H1 (cell line): ENCODE results near the gene AP3D1. TPM values are rescaled to one million over a fixed set of nuclear protein-coding genes. Genes with fewer than 3 reads are reported as not detected.

Experiments used
- CTCF ChIA-PET: fragments of 300-600 bp; sonication (Branson Sonifier 250); formaldehyde crosslinking; loops from one replicate; lab custom pipeline; 2021; ENCODE audit not compliant: partially characterized antibody; lab: Charles Lee
- POLR2A ChIA-PET: fragments of 300-600 bp; sonication (Branson Sonifier 250); formaldehyde crosslinking; loops from one replicate; lab custom pipeline; 2021; ENCODE audit warnings: inconsistent platforms; ENCODE audit not compliant: partially characterized antibody; lab: Charles Lee
- DNase-seq, 2 experiments: peaks; one replicate each; pipeline versions ENCODE4 v3.0.0 to v3.0.0-alpha.2; 2010 to 2022; ENCODE audit warnings: low spot score in 2 of 2, low read depth in 1 of 2, mixed read lengths in 1 of 2
- FAIRE-seq: peaks from 2 replicates; lab custom pipeline; 2011; peaks lifted over from hg19 to GRCh38; lab: Jason Lieb, UNC
- H2AFZ ChIP-seq: 2 replicates; pipeline ENCODE4 v1.8.1; 2012; ENCODE audit warnings: low read length, inconsistent platforms
- H2AK5ac ChIP-seq: 2 replicates; pipeline ENCODE4 v1.6.1; 2013; ENCODE audit warnings: low read depth, low read length
- H2BK120ac ChIP-seq: replicated peaks from 2 replicates; pipeline ENCODE3; 2013; ENCODE audit warnings: low read depth, low read length, inconsistent platforms
- H2BK12ac ChIP-seq: 2 replicates; pipeline ENCODE4 v1.6.1; 2013; ENCODE audit warnings: low read depth, low read length
- H2BK15ac ChIP-seq: 2 replicates; pipeline ENCODE4 v1.6.1; 2013; ENCODE audit warnings: low read length
- H2BK20ac ChIP-seq: 2 replicates; pipeline ENCODE4 v1.6.1; 2013; ENCODE audit warnings: low read length
- H2BK5ac ChIP-seq: 2 replicates; pipeline ENCODE4 v1.6.1; 2013; ENCODE audit warnings: low read depth, low read length
- H3K14ac ChIP-seq: 2 replicates; pipeline ENCODE4 v1.6.1; 2013; ENCODE audit warnings: inconsistent platforms; ENCODE audit not compliant: insufficient read length
- H3K18ac ChIP-seq: 2 replicates; pipeline ENCODE4 v1.6.1; 2013; ENCODE audit warnings: low read length; ENCODE audit errors: extremely low read depth
- H3K23ac ChIP-seq: 2 replicates; pipeline ENCODE4 v1.6.1; 2013; ENCODE audit warnings: inconsistent platforms; ENCODE audit not compliant: insufficient read length
- H3K23me2 ChIP-seq: 2 replicates; pipeline ENCODE4 v1.6.1; 2013; ENCODE audit warnings: low read depth, low read length
- H3K27ac ChIP-seq: 2 replicates; pipeline ENCODE4 v1.6.1; 2011; ENCODE audit warnings: low read depth, low read length, inconsistent platforms
- H3K27me3 ChIP-seq, 4 experiments: replicated peaks in 1 of 4; 1 replicate in 1 of 4; 2 replicates in 3 of 4; pipeline versions ENCODE4 v1.6.1 to v1.8.1; 2011 to 2013; ENCODE audit warnings: low read length in 3 of 4, mild to moderate bottlenecking in 3 of 4, inconsistent platforms in 2 of 4, mixed read lengths in 2 of 4, moderate library complexity in 1 of 4; ENCODE audit not compliant: control insufficient read depth in 3 of 4, insufficient read depth in 3 of 4; ENCODE audit errors: extremely low read depth in 1 of 4
- H3K36me3 ChIP-seq, 4 experiments: 2 replicates each; pipeline versions ENCODE4 v1.6.1 to v1.8.1; 2011 to 2013; ENCODE audit warnings: mild to moderate bottlenecking in 4 of 4, low read length in 3 of 4, moderate library complexity in 2 of 4, control low read depth in 1 of 4, inconsistent platforms in 1 of 4; ENCODE audit not compliant: insufficient read depth in 4 of 4, control insufficient read depth in 2 of 4
- H3K4ac ChIP-seq: replicated peaks from 2 replicates; pipeline ENCODE3; 2013; ENCODE audit warnings: low read length, low read depth, mixed read lengths, inconsistent platforms; ENCODE audit not compliant: insufficient read length
- H3K4me1 ChIP-seq, 4 experiments: replicated peaks in 1 of 4; 1 replicate in 1 of 4; 2 replicates in 3 of 4; pipeline versions ENCODE4 v1.6.1 to v1.8.1; 2011 to 2013; ENCODE audit warnings: low read length in 3 of 4, inconsistent platforms in 2 of 4, mixed read lengths in 1 of 4; ENCODE audit not compliant: insufficient read depth in 4 of 4, control insufficient read depth in 3 of 4
- H3K4me2 ChIP-seq, 2 experiments: 2 replicates each; pipeline versions ENCODE4 v1.6.1 to v1.8.1; 2011 to 2013; ENCODE audit warnings: low read depth in 2 of 2, low read length in 2 of 2, control low read depth in 1 of 2, inconsistent platforms in 1 of 2, mild to moderate bottlenecking in 1 of 2; ENCODE audit not compliant: insufficient read depth in 1 of 2
- H3K4me3 ChIP-seq, 4 experiments: fragments of 200-600, 300-600 bp in 1 of 4; sonication (generic), shearing (Covaris generic), sonication (Bioruptor Twin) in 1 of 4; 2 replicates each; pipeline versions ENCODE4 v1.5.1 to v1.8.1; 2011 to 2016; ENCODE audit warnings: low read length in 4 of 4, low read depth in 3 of 4, control low read depth in 2 of 4, inconsistent platforms in 2 of 4, mild to moderate bottlenecking in 2 of 4, mixed read lengths in 1 of 4, moderate library complexity in 1 of 4; ENCODE audit not compliant: insufficient read depth in 2 of 4; ENCODE audit errors: extremely low read depth in 1 of 4
- H3K56ac ChIP-seq: replicated peaks from 2 replicates; pipeline ENCODE3; 2013; ENCODE audit warnings: low read depth, mild to moderate bottlenecking, mixed read lengths, low read length, inconsistent platforms; ENCODE audit not compliant: insufficient read length
- H3K79me1 ChIP-seq: 2 replicates; pipeline ENCODE4 v1.6.1; 2013; ENCODE audit warnings: low read depth, low read length, control low read depth
- H3K79me2 ChIP-seq, 2 experiments: 2 replicates each; pipeline versions ENCODE4 v1.6.1 to v1.8.1; 2012 to 2013; ENCODE audit warnings: low read length in 2 of 2, mild to moderate bottlenecking in 2 of 2, inconsistent platforms in 1 of 2; ENCODE audit not compliant: insufficient read depth in 2 of 2, control insufficient read depth in 1 of 2
- H3K9ac ChIP-seq, 4 experiments: replicated peaks in 1 of 4; 1 replicate in 1 of 4; 2 replicates in 3 of 4; pipeline versions ENCODE4 v1.6.1 to v1.8.1; 2011 to 2013; ENCODE audit warnings: low read depth in 3 of 4, low read length in 3 of 4, control low read depth in 2 of 4, mild to moderate bottlenecking in 2 of 4, moderate library complexity in 2 of 4, inconsistent platforms in 1 of 4; ENCODE audit errors: extremely low read depth in 1 of 4
- H3K9me3 ChIP-seq, 2 experiments: 2 replicates each; pipeline versions ENCODE4 v1.6.1 to v1.8.1; 2012 to 2013; ENCODE audit warnings: mild to moderate bottlenecking in 2 of 2, moderate library complexity in 2 of 2, control low read depth in 1 of 2, inconsistent platforms in 1 of 2, low read depth in 1 of 2, low read length in 1 of 2, mixed read lengths in 1 of 2; ENCODE audit not compliant: insufficient read depth in 2 of 2
- H4K20me1 ChIP-seq, 2 experiments: replicated peaks in 1 of 2; 2 replicates each; pipeline versions ENCODE3 to v1.8.1; 2011 to 2013; ENCODE audit warnings: inconsistent platforms in 2 of 2, low read length in 2 of 2, mild to moderate bottlenecking in 1 of 2; ENCODE audit not compliant: insufficient read depth in 2 of 2, control insufficient read depth in 1 of 2
- H4K5ac ChIP-seq: 2 replicates; pipeline ENCODE4 v1.6.1; 2013; ENCODE audit warnings: low read length, low read depth, mixed read lengths, inconsistent platforms; ENCODE audit not compliant: insufficient read length
- H4K8ac ChIP-seq: 2 replicates; pipeline ENCODE4 v1.8.0; 2013; ENCODE audit warnings: mild to moderate bottlenecking, moderate library complexity, low read length, inconsistent platforms; ENCODE audit not compliant: insufficient read depth; ENCODE audit errors: extremely low read depth
- H4K91ac ChIP-seq: replicated peaks from 2 replicates; pipeline ENCODE3; 2013; ENCODE audit warnings: low read length, mixed read lengths, inconsistent platforms; ENCODE audit not compliant: insufficient read length
- CHD1 ChIP-seq: IDR thresholded peaks from 2 replicates; pipeline ENCODE4 v1.6.1; 2012; ENCODE audit warnings: low read depth, low read length, improper control_type of control experiment
- GABPA ChIP-seq: IDR thresholded peaks from 2 replicates; pipeline ENCODE4 v1.6.1; 2011; ENCODE audit warnings: mild to moderate bottlenecking, low read length, moderate library complexity, borderline replicate concordance; ENCODE audit not compliant: insufficient read depth
- RNF2 ChIP-seq: fragments of 200-900, 300-1000 bp; sonication (generic); IDR thresholded peaks from 2 replicates; pipeline ENCODE4 v1.7.1; 2016; ENCODE audit warnings: borderline replicate concordance, low read depth, mild to moderate bottlenecking, antibody characterized with exemption, low read length; ENCODE audit not compliant: poor library complexity, severe bottlenecking; ENCODE audit errors: missing control alignments
- RXRA ChIP-seq: IDR thresholded peaks from 2 replicates; pipeline ENCODE4 v1.6.1; 2011; ENCODE audit warnings: low read depth, mild to moderate bottlenecking, low read length, moderate library complexity; ENCODE audit not compliant: insufficient read depth
- YY1 ChIP-seq: IDR thresholded peaks from 2 replicates; pipeline ENCODE4 v1.6.1; 2011; ENCODE audit warnings: low read depth, mild to moderate bottlenecking, low read length
- WGBS, 2 experiments: shearing (Covaris generic) in 1 of 2; methylation state at CpG; one replicate each; pipeline versions ENCODE4 v1.1.6 to v1.1.7; 2013 to 2015; ENCODE audit warnings: low lambda C conversion rate in 2 of 2, mixed read lengths in 2 of 2, inconsistent platforms in 1 of 2, low coverage in 1 of 2, missing lambda C conversion rate in 1 of 2; ENCODE audit not compliant: insufficient replicate concordance in 2 of 2, insufficient coverage in 1 of 2, insufficient read length in 1 of 2; ENCODE audit errors: extremely low coverage in 1 of 2, missing lambda C conversion rate in 1 of 2; 5-methylcytosine and 5-hydroxymethylcytosine counted together
- polyA plus RNA-seq, 7 experiments: library from polyadenylated mRNA; depleted of rRNA in 3 of 7; stranded (reverse) in 5 of 7; unstranded in 2 of 7; fragments of >200 nt in 5 of 7; fragments of 200-250 nt in 2 of 7; gene quantifications; 1 replicate in 5 of 7; 2 replicates in 1 of 7; 4 replicates in 1 of 7; pipeline versions ENCODE4 v1.2.1 to v1.2.3, GENCODE V29; 2011 to 2013; ENCODE audit warnings: missing spikeins in 2 of 7, mixed read lengths in 2 of 7
- total RNA-seq: library from RNA; stranded (reverse); fragmentation: NEBNext Ultra II Directional; extraction: Animal tissue kit (Norgen Biotek cat#: 25700); gene quantifications from 2 replicates; pipeline ENCODE4 v1.2.1, GENCODE V29; 2021

The AP3D1 gene
- total and polyA plus RNA-seq, 2 of the 8 experiments (the other 6 are each of a cell fraction or from before 2014, with no cell fraction given): 161 to 174 TPM

DNA sequence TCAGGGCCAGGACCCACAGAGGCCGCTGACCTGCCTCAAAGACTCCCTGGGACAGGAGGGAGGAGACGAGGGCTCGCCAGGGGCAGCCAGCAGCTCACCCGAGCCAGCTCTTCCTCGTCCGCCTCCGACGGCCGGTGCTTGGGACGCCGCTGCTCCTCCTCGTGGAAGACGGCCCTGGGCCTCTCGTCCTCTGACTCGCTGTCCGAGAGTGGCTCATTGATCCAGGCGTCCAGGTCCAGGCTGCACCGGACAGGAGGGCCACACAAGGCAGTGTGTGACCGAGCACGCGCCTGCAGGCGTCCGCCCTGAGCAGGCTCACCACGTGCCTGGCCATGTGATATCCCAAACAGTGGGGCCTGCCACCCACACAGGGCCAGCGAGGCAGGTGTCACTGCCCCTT, 34.9 kb downstream of the AP3D1 start:
- Histone ChIP-seq H2BK12ac (no peak overlapping the region), H2BK120ac (no peak overlapping the region), H3K4ac (no peak overlapping the region), H2BK15ac (no peak overlapping the region), H3K18ac (no peak overlapping the region), H4K5ac (no peak overlapping the region), H2BK20ac (no peak overlapping the region), H2BK5ac (no peak overlapping the region), H3K36me3 (peaks cover 64 to 93% (median 85%) of the 10 kb centered on the region in 4 experiments), H4K91ac (no peak overlapping the region), H3K9me3 (no peaks in the 10 kb centered on the region), H2AK5ac (no peak overlapping the region), H3K4me3 (no peak overlapping the region), H3K9ac (no peak overlapping the region), H3K79me1 (peaks cover 4% of the 10 kb centered on the region), H3K14ac (no peak overlapping the region), H3K79me2 (no peaks in the 10 kb centered on the region), H3K27ac (no peak overlapping the region), H3K4me2 (no peak overlapping the region), H3K23ac (no peak overlapping the region), H3K56ac (no peak overlapping the region), H4K20me1 (peaks cover 12 to 30% of the 10 kb centered on the region in 2 experiments), H3K23me2 (no peaks in the 10 kb centered on the region), H4K8ac (no peak overlapping the region), H3K27me3 (no peaks in the 10 kb centered on the region), H2AFZ (no peak overlapping the region), H3K4me1 (no peaks in the 10 kb centered on the region)
- no peak for TF ChIP-seq RXRA
- no peak for TF ChIP-seq GABPA
- no peak for TF ChIP-seq RNF2
- TF ChIP-seq YY1: no peak
- TF ChIP-seq CHD1: no peak
- no peak for FAIRE-seq
- ChIA-PET POLR2A (interaction anchor here (1.1 kb wide), 1 partner anchor 10 kb away, joined by 3 read pairs; no protein-coding TSS in a partner anchor), CTCF (interaction anchor here (0.9 kb wide), 1 partner anchor 42 kb away, joined by 3 read pairs; no protein-coding TSS in a partner anchor)
- 97% methylated on average over 20 of the region's 25 CpGs; no CpG with 5 or more reads in 1 of the 2 experiments for WGBS, 2 experiments
- DNase-seq: no peak
